DND-41 (cell line): ENCODE measurements around the gene KLHDC7A.

Experiments used
- ATAC-seq: fragments of 200-7000 bp; cut with Tn5 transposase; 3 replicates; pipeline ENCODE4 v1.9.1; 2021; ENCODE audit warnings: low read depth; ENCODE audit not compliant: insufficient read depth
- DNase-seq: peaks from one replicate; pipeline ENCODE4 v3.0.0-alpha.2; 2020
- H2AFZ ChIP-seq: 2 replicates; pipeline ENCODE4 v1.6.0; 2012; ENCODE audit warnings: low read depth, low read length
- H3K27ac ChIP-seq: 2 replicates; pipeline ENCODE4 v1.5.1; 2012; ENCODE audit warnings: low read length, inconsistent platforms
- H3K27me3 ChIP-seq: fragments of 200-600 bp; sonication (generic); 2 replicates; pipeline ENCODE4 v1.6.0; 2012; ENCODE audit warnings: low read length, mild to moderate bottlenecking, inconsistent platforms; ENCODE audit not compliant: insufficient read depth, poor library complexity
- H3K36me3 ChIP-seq: 2 replicates; pipeline ENCODE4 v1.5.1; 2012; ENCODE audit warnings: low read length, inconsistent platforms; ENCODE audit not compliant: insufficient read depth
- H3K4me1 ChIP-seq: 2 replicates; pipeline ENCODE4 v1.5.1; 2012; ENCODE audit warnings: mild to moderate bottlenecking, low read length; ENCODE audit not compliant: insufficient read depth
- H3K4me2 ChIP-seq: 2 replicates; pipeline ENCODE4 v1.6.0; 2012; ENCODE audit warnings: mild to moderate bottlenecking, moderate library complexity, low read length, inconsistent platforms; ENCODE audit not compliant: insufficient read depth
- H3K4me3 ChIP-seq, 2 experiments: fragments of 200-600 bp in 1 of 2; shearing (Covaris generic) in 1 of 2; 2 replicates each; pipeline ENCODE4 v1.5.1; 2012 to 2016; ENCODE audit warnings: inconsistent platforms in 2 of 2, low read length in 2 of 2, mild to moderate bottlenecking in 2 of 2, low read depth in 1 of 2, moderate library complexity in 1 of 2
- H3K79me2 ChIP-seq: 2 replicates; pipeline ENCODE4 v1.6.0; 2012; ENCODE audit warnings: low read length, inconsistent platforms; ENCODE audit not compliant: insufficient read depth
- H3K9ac ChIP-seq: 2 replicates; pipeline ENCODE4 v1.6.0; 2012; ENCODE audit warnings: low read depth, mild to moderate bottlenecking, inconsistent platforms, low read length, moderate library complexity
- H3K9me3 ChIP-seq: 2 replicates; pipeline ENCODE4 v1.5.1; 2012; ENCODE audit warnings: low read length, moderate library complexity, mild to moderate bottlenecking, inconsistent platforms; ENCODE audit not compliant: insufficient read depth, severe bottlenecking
- H4K20me1 ChIP-seq: 2 replicates; pipeline ENCODE4 v1.6.0; 2012; ENCODE audit warnings: low read length; ENCODE audit not compliant: insufficient read depth
- CTCF ChIP-seq: IDR thresholded peaks from 2 replicates; pipeline ENCODE4 v1.5.1; 2012; ENCODE audit warnings: borderline replicate concordance, low read length, moderate library complexity, mild to moderate bottlenecking; ENCODE audit not compliant: poor library complexity, severe bottlenecking; ENCODE audit errors: extremely low read depth
- EZH2 ChIP-seq: IDR thresholded peaks from 3 replicates; pipeline ENCODE4 v1.6.1; 2012; ENCODE audit warnings: borderline replicate concordance, low read depth, mild to moderate bottlenecking, moderate library complexity, low read length, inconsistent platforms; ENCODE audit not compliant: severe bottlenecking

Gene KLHDC7A

GRCh38 chr1:18479454-18479853 lies 1.3 kb upstream of the KLHDC7A start:
- no peaks in the 10 kb centered on the region for H3K27me3 ChIP-seq
- H3K9ac ChIP-seq: no peak overlapping the region
- no peaks in the 10 kb centered on the region for H3K4me1 ChIP-seq
- H3K27ac ChIP-seq: no peak overlapping the region
- no peaks in the 10 kb centered on the region for H3K9me3 ChIP-seq
- DNase-seq (no peak), ATAC-seq (no peak)
- H4K20me1 ChIP-seq: no peaks in the 10 kb centered on the region
- TF ChIP-seq CTCF (no peak), EZH2 (no peak)
- no peaks in the 10 kb centered on the region for H3K36me3 ChIP-seq
- no peak overlapping the region for H3K4me3 ChIP-seq
- H3K79me2 ChIP-seq: no peaks in the 10 kb centered on the region
- no peak overlapping the region for H3K4me2 ChIP-seq
- H2AFZ ChIP-seq: no peak overlapping the region

GRCh38 chr1:18481190-18481920 lies 625 bp downstream of the KLHDC7A start:
- no peak overlapping the region for H3K4me3 ChIP-seq
- DNase-seq (no peak), ATAC-seq (no peak)
- no peak overlapping the region for H3K4me2 ChIP-seq
- no peaks in the 10 kb centered on the region for H3K27me3 ChIP-seq
- no peaks in the 10 kb centered on the region for H3K4me1 ChIP-seq
- no peaks in the 10 kb centered on the region for H3K79me2 ChIP-seq
- no peaks in the 10 kb centered on the region for H4K20me1 ChIP-seq
- TF ChIP-seq CTCF (no peak), EZH2 (no peak)
- H3K9me3 ChIP-seq: no peaks in the 10 kb centered on the region
- H2AFZ ChIP-seq: no peak overlapping the region
- no peak overlapping the region for H3K27ac ChIP-seq
- no peak overlapping the region for H3K9ac ChIP-seq
- H3K36me3 ChIP-seq: no peaks in the 10 kb centered on the region

GRCh38 chr1:18481921-18482701 lies 1.4 kb downstream of the KLHDC7A start:
- H3K4me3 ChIP-seq: no peak overlapping the region
- H2AFZ ChIP-seq: no peak overlapping the region
- ATAC-seq: no peak

More at GRCh38 chr1:18481921-18482701, 1.4 kb downstream of the KLHDC7A start:
- Histone ChIP-seq H4K20me1 (no peaks in the 10 kb centered on the region), H3K79me2 (no peaks in the 10 kb centered on the region), H3K36me3 (no peaks in the 10 kb centered on the region), H3K9ac (no peak overlapping the region), H3K9me3 (no peaks in the 10 kb centered on the region), H3K4me1 (no peaks in the 10 kb centered on the region), H3K27me3 (no peaks in the 10 kb centered on the region), H3K27ac (no peak overlapping the region), H3K4me2 (no peak overlapping the region)
- no peak for DNase-seq
- TF ChIP-seq EZH2 (no peak), CTCF (no peak)
